Adipose tissue (tissue), 3 donors: ENCODE results near the gene TSKU. TPM values are rescaled to one million over a fixed set of nuclear protein-coding genes. Genes with fewer than 3 reads are reported as not detected.

Experiments used
- H3K27ac ChIP-seq: one replicate; pipeline ENCODE4 v1.5.1; 2013; ENCODE audit warnings: low read depth, low read length
- WGBS, 3 donors: extraction: QIAGEN DNeasy Blood & Tissue Kit; methylation state at CpG; one replicate each; pipeline ENCODE4 v1.1.7; 2013; 5-methylcytosine and 5-hydroxymethylcytosine counted together
- polyA plus RNA-seq, 3 donors: library from polyadenylated mRNA; stranded (reverse); fragments of 200-250 nt; gene quantifications; one replicate each; pipeline ENCODE4 v1.2.3, GENCODE V29; 2013
- donor health status: healthy with polysubstance abuse.
- donor health status: Bipolar disorder and iron deficiency.
- donor health status: healthy.

Gene TSKU
- polyA plus RNA-seq, 3 donors = 46.7 to 129 (median 67.9) TPM

DNA sequence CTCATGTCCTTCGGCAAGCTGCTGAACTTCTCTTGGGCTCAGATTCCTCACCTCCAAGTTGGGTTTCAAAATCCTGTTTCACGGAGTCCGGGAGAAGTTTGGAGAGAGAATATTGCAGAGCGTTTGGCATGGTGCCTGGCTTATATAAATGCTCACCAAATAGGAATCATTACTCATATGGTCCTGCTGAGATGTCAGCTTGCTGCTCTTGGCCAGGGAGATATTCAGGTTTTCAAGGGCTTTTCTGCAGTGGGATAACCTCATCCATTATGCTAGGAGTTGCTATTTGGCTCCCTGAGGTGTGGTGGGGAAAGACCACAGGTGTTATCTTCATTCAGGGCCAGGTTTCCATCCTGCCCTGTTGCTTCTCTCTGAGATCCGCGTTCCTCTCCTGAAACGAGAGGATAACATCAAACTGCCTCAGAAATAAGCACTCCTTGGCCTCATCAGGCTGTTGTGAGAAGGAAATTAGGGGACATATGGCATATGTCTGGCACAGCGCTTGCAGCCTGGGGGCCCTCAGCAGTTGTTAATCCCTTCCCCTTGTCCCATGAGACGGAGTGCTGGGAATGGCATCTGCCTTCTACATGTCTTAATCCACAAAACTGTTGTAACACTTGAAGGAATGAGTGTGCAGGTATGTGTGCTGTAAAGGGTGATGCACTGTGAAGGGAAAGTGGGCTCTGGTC, 47.6 kb downstream of the TSKU start:
- WGBS, 3 donors = 49 to 77% (median 74%) methylated on average over 9 of the region's 9 CpGs
- no peak overlapping the region for H3K27ac ChIP-seq

GRCh38 chr11:76831686-76832310, 48.6 kb downstream of the TSKU start:
- 95 to 98% (median 96%) methylated on average over 4 of the region's 4 CpGs for WGBS, 3 donors
- H3K27ac ChIP-seq = no peak overlapping the region

DNA sequence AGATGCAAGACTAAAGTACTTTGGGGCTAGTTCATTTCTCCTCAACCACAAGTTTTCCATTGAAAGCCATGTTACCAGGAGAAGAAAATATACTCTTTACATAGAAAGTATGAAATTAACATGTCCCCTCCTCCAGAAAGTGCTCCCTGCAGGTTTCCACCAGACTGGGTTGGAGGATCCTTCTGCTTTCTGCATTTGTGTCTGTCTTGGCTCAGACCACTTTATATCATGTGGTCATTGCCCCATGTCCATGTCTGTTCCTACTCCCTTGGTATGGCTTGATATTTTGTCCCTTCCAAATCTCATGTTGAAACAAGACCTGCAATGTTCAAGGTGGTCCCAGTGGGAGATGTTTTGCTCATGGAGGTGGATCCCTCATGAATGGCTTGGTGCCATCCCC, 49.2 kb downstream of the TSKU start:
- H3K27ac ChIP-seq = no peak overlapping the region

DNA sequence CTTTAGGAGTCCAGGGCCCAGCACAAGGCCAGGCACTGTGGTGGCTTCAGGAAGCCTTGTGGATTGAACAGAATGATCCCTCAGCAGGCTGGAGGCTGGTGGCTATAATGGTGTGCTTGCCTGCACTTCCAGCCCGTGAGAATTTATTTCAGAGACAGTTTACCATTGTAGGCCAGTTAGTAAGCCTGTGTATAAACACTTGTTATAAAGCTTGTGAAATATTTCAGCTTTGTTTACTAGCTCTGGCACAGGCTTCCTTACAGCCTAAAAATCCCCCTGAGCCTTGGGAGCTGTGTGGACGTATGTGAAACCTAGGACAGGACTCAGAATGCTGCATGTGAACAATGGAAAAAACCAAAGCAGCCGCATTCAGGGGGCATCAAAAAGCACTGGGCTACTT, 51.0 kb downstream of the TSKU start:
- no peak overlapping the region for H3K27ac ChIP-seq
- 74 to 90% (median 89%) methylated on average over 3 of the region's 3 CpGs for WGBS, 3 donors

DNA sequence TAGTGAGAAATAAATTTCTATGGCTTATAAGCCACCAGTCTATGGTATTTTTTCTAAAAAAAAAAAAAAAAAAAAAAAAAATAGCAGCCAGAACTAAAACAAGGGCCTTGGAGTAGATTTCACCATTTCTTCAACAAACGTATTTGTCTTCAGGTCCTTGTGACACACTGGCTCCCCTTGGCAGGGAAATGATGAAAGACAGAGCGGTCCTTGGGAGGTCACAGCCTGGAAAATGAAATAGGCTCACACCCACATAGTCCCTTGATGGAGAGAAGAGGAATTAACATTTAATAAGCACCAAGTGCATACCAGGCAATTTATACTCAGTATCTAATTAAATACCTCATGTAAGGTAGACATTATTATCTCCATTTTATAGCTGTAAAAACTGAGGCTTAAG, 51.9 kb downstream of the TSKU start:
- H3K27ac ChIP-seq = no peak overlapping the region
- WGBS, 3 donors = 55 to 82% (median 62%) methylated on average over 2 of the region's 2 CpGs

- no peak overlapping the region for H3K27ac ChIP-seq
- 27 to 58% (median 57%) methylated on average over 5 of the region's 5 CpGs for WGBS, 3 donors
Measured at GRCh38 chr11:76835928-76836612, 52.9 kb downstream of the TSKU start.

DNA sequence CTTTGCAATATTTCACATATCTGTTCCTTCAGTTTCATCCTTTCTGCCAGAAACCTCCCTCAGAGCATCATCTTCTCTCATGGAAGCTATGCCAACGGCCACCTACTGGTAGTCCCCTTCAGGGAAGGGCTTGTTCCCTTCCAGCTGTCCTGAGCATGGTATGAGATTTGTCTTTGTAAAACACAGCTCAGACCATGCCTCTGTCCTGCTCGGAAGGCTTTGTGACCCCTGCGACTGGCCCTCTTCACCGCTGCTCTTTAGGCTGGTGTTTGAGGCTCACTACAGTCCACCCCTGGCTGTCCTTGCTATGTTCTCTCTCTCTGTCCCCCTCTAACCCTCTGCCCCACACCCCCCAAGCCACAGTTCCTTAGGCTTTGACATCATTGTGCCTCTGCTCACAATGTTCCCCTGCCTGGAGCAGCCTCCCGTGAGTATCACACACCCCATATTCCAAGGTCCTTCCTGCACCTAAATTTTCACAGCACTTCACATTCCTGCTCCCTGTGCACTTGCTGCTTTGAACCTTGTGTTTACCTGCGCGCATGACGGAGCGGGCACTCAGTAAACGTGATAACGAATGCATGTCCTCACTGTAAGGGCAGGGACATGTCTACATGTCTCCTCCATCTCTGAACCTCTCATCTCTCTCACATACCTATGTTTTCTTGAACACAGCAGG, 53.6 kb downstream of the TSKU start:
- WGBS, 3 donors = 54 to 75% (median 68%) methylated on average over 11 of the region's 11 CpGs
- H3K27ac ChIP-seq = no peak overlapping the region

DNA sequence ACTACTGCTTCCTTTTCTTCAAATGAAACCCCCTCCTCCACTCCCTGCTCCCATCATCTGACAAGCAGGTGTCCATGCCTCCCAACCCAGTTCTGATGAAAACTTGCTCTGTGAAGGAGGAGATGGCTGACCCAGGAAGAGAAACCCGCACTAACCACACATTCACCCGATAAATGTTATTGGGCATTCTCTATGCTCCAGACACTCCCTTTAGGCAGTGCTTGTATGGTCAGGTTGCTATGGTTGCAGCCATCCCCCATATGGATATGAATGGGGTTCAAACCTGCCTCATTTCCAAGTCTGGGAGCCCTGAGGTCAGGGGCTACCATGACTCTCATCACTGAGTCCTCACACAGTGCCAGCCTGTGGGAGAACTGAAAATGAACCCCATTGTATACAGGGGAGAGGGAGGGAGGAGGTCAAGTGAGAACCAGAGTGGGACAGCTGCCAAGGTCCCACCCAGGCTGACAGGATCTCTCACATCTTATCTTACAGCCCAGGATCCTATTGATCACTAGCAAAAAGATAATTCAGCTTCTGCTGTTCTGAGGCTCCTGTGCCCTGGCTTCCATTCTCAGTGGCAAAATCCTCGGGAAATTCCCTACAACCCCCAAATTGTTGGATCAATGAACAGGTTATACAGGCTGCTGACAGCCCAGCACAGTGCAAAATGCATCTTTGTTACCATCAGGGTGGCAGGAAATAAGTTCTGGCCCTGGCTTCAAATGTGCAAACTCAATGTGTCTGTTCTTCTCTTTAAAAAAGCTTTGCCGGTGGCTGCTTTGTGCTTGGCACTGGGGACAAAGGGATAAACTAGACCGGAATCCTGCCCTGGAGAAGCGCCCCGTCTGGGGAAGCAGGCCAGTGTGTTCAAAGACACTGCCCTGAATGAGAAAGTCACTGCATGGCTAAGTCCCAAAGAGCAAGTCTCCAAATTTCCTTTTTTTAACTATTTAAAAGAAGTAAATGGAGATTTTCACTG, 54.8 kb downstream of the TSKU start:
- WGBS, 3 donors = 49 to 62% (median 58%) methylated on average over 7 of the region's 7 CpGs

GRCh38 chr11:76838678-76839068, 55.5 kb downstream of the TSKU start:
- WGBS, 3 donors = 75 to 78% (median 77%) methylated on average over 3 of the region's 3 CpGs
- no peak overlapping the region for H3K27ac ChIP-seq

More for the DNA sequence above, 54.8 kb downstream of the TSKU start:
- H3K27ac ChIP-seq = no peak overlapping the region

- H3K27ac ChIP-seq = no peak overlapping the region
- WGBS, 3 donors = 18 to 28% (median 20%) methylated on average over 1 of the region's 1 CpG
Measured at GRCh38 chr11:76839311-76839710, 56.2 kb downstream of the TSKU start.

DNA sequence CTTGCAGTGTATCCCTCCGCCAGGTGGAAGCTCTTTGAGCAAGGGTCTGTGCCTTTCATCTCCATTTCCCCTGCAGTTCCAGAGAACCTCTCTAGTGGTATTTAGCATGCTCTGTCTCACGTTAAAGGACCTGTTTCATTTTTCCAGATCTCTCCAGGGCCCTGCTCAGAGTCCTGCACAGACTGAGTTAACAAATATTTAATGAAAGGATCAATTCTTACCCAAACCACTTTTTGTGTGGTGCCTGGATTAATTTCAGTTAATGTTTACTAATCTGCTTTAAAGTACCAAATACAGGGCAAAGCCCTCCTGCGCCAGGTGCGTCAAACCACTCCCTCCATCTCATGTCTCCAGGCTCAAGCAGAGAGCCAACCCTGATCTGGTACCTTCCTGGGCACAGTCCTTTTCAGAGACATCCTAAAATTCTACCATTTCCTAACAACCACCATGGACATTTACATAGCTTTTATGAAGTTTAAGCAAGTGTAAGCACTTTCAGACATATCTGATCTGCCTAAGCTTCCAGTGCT, 58.8 kb downstream of the TSKU start:
- no peak overlapping the region for H3K27ac ChIP-seq
- WGBS, 3 donors = 73 to 91% (median 91%) methylated on average over 4 of the region's 4 CpGs

- 94 to 97% (median 96%) methylated on average over 3 of the region's 3 CpGs for WGBS, 3 donors
Measured at GRCh38 chr11:76843907-76844306, 60.8 kb downstream of the TSKU start.

DNA sequence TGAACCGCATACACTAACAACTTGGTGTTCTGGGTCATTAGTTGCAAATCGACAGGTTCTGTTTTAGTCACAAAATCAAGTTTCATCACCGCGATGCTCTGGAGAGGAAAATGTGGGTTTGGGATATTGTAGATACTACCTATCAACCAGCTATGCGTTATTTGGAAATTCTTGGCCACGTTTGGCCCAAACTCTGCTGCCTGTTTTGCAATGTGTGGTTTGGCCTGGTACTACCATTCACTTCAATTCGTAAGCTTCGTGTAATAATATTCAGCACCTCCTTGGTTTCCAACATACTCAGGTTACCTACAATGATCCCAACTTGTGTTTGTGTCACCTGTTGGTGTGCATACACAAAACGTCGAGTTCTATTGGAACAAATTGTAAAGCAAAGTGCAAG, 61.4 kb downstream of the TSKU start:
- WGBS, 3 donors = 70 to 88% (median 79%) methylated on average over 10 of the region's 10 CpGs
- H3K27ac ChIP-seq = no peak overlapping the region

More at GRCh38 chr11:76843907-76844306, 60.8 kb downstream of the TSKU start:
- no peak overlapping the region for H3K27ac ChIP-seq

- no peak overlapping the region for H3K27ac ChIP-seq
- WGBS, 3 donors = 85 to 91% (median 90%) methylated on average over 3 of the region's 3 CpGs
Measured at GRCh38 chr11:76845069-76845468, 61.9 kb downstream of the TSKU start.

GRCh38 chr11:76846441-76846840, 63.3 kb downstream of the TSKU start:
- 81 to 94% (median 92%) methylated on average over 3 of the region's 3 CpGs for whole genome bisulfite sequencing, 3 donors
- H3K27ac ChIP-seq = no peak overlapping the region
